ENCODE data around the gene RGCC.

- TF ChIP-seq, protein P1, sequence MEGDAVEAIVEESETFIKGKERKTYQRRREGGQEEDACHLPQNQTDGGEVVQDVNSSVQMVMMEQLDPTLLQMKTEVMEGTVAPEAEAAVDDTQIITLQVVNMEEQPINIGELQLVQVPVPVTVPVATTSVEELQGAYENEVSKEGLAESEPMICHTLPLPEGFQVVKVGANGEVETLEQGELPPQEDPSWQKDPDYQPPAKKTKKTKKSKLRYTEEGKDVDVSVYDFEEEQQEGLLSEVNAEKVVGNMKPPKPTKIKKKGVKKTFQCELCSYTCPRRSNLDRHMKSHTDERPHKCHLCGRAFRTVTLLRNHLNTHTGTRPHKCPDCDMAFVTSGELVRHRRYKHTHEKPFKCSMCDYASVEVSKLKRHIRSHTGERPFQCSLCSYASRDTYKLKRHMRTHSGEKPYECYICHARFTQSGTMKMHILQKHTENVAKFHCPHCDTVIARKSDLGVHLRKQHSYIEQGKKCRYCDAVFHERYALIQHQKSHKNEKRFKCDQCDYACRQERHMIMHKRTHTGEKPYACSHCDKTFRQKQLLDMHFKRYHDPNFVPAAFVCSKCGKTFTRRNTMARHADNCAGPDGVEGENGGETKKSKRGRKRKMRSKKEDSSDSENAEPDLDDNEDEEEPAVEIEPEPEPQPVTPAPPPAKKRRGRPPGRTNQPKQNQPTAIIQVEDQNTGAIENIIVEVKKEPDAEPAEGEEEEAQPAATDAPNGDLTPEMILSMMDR (IDR thresholded peaks at IDR 0.05): no peak
- TF ChIP-seq POLR2A (IDR thresholded peaks at IDR 0.05): no peak
Observed at GRCh38 chr13:41501281-41501680, 43.9 kb downstream of the RGCC start.
